Stimulated activated CD4-positive, alpha-beta T cell treated with anti-CD3 and anti-CD28 coated beads, Interleukin-4, amount 100 ng/mL, for 24 hours (primary cell): ENCODE measurements around the gene CCDC197.

ENCODE experiments used
- DNase-seq: peaks from one replicate; pipeline ENCODE4 v3.0.0-alpha.2; 2020

Gene CCDC197

DNA sequence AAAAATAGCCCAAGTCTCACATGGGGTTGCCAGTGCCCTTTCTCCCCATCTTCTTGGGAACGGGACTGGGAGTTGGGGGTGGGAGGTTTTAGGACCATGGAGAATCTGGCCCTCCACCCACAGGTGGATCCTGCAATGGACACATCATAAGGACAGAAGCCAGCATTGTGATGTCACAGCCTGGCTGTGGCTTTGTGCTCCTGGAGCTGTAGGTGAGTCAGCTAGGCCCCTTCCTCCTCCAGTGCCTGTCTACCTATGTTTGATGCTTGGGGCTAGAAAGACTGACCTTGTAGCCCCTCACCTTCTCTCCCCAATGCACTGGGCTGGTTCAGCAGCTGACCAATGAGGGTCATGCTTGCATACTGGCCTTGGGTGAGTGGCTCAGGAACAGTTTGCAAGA lies at the start of gene CCDC197:
CCDC197 (plus strand) TSS at position 220 of the 400 bp plus-strand sequence. CDS start 831 bp downstream, outside the sequence.
- DNase-seq: no peak

- no peak for DNase-seq
Measured at GRCh38 chr14:93949511-93950075, 47.5 kb upstream of the CCDC197 start.

- no peak for DNase-seq
Measured at GRCh38 chr14:93950948-93951634, 46.0 kb upstream of the CCDC197 start.

- DNase-seq: no peak
Measured at GRCh38 chr14:93951635-93952540, 45.2 kb upstream of the CCDC197 start.

DNA sequence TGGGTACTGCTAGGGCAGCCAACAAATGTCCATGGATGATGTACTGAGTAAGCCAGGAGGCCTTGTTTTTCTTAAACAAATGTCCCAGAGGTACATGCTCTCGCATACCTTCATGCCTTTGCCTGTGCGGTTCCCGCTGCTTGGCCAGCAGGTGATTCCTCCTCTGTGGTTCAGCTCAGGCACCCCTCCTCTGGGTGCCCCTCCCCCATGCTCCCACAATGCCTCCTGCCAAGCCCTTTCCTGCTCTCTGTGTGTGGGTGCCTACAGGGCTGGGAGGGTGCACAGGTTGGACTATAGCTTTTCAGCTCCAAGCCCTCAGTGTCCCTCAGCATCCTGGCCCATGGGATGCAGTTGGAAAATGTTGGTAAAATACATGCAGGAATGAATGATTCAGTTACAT lies 44.3 kb upstream of the CCDC197 start:
- DNase-seq: no peak

DNA sequence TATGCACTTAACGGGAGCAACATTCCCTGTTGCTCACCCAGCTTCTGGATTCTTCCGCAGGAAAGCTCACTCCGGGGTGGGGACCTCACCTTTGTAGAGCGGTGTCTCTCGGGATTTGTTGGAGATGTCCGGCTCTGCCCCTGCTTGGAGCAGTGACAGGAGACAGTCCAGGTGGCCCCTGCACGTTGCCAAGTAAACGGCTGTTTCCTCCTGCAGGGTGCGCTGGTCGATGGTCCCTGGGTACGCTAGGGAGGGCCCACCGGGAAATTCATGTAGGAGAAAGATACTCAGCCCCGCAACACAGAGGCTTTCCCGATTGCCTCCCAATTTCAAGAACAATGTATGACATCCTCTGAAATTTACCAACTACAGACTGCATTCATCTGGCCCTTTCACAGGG lies 43.8 kb upstream of the CCDC197 start:
- no peak for DNase-seq

- no peak for DNase-seq
Measured at GRCh38 chr14:93953739-93954515, 43.2 kb upstream of the CCDC197 start.

DNA sequence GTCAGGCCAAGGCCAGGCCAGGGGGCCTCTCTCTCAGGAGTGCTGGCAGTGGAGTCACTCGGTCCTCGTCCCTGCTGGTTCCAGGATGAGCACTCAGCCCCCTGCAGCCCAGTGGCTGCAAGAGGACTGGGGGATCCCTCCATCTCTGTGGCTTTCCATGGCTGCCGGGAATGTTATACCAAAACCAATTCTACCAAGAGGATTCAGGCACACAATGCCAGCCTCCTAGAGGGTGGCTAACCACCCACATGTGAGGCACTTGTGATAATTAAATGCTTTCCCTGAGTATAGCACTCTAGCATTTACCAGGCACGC lies 42.6 kb upstream of the CCDC197 start:
- no peak for DNase-seq

GRCh38 chr14:93954900-93955849 lies 41.9 kb upstream of the CCDC197 start:
- DNase-seq: peak; percentile 52

DNA sequence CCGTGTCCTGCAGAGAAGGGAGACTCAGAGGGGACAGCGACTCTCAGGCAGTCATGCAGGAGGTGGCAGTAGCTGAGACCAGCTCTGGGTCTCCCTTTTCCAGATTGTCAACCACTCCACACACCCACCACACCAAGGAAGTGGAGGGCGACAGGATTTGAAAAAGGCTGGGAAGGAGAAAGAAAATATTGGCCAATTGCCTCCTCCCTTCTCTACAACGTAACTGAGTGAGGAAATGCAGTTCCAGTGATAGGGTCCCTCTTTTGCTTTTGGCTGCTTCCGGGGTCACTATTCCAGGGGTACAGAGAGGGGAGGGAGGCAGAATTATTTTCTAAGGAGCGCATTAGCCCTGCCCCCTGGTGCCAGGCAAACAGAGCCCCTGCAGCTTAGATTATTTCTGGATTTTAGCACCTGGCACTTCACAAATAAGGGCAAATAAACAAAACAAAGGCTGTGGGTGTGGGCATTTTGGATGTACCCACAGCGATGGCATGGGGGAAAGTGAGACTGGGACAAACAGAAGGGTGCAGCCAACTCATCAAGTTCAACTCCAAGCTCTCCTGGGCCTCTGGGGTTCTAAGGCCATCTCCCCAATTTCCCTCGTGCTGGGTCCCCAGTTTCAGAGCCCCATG lies 41.1 kb upstream of the CCDC197 start:
- no peak for DNase-seq

GRCh38 chr14:93956514-93957332 lies 40.4 kb upstream of the CCDC197 start:
- no peak for DNase-seq

DNA sequence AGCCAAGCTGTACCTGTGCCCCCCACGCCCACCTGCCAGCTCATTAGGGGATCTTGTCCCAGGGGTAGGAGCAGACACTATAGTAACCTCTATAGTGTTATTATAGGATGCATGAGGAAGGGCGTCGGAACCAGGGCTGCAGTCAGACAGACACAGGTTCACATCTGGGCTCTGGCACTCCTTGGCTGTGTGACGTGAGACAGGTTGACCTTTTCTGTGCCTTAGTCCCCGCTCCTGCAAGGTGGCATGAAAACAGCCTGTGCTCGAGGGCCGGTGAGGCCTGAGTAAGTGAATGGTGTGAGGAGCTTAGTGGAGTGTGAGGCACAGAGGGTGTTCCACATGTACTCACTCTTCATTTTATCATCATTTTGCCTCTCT lies 39.8 kb upstream of the CCDC197 start:
- DNase-seq: no peak

- no peak for DNase-seq
Measured at GRCh38 chr14:93957751-93958566, 39.1 kb upstream of the CCDC197 start.

DNA sequence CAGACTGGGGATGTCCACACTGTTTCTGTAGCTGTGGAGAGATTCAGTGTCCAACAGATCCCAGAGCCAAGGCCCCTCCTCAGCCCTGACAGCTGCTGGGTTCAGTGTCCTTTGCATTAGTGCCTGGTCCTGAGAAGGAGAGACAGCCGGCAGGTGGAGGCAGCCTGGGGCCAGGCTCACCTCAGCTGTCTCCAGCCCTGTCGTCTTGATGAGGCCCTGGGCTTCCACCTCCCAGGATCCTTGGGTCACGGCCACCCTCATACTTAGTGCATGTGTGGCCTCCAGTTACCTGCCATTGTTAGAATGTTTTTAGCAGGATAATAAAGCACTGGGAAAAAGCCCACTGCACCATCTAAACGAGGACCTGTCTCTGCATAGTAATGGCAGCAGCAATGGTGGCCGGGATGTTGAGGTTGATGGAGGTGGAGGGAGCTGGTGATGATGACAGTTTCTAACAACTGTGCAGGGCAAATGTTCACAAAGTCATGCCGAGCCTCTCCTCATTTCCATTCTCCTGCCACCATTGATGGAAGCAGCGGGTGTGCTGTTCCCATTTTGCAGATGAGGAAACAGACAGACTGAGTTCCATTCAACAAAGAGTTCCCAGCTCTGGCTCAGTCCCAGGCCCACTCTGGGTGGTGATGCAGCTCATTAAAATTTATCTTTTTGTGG lies 38.4 kb upstream of the CCDC197 start:
- DNase-seq: no peak

DNA sequence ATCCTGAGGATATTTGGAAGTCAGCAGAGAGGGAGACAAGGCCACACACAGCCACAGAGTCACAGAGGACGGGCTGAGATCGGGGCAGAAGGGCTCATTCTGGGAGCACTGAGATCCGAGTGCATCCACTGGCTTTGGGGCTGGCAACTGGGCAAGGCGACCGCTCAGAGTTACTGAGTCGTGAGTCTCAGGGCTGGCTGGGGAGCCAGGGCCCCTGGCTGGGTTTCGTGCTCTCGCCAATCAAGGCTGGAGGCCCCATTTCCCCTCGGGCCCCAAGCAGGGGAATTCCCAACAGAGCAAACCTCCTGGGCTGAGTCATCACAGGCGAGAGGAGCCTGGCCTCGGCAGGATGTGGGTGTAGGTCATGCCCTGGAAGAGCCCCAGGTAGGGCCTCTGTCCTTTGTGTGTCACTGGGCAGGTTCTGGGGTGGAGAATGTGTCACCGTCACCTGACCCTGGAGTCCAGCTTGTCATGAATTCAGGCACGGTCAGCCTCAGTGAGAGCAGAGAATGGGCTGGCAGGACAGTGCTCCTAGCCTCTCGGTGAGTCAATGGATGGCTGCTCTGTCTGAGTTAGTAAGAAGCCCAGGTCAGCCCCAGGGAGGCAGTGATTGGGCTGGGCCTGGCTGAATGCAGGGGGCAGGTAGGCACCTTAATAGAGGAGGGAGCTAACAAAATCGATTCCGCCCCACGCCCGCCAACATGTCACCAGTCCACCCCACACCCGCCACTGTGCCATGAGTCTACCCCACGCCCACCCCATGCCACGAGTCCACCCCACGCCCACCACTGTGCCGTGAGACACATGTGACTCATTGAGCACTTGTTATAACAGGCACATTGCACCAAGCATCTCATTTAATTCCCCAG lies 37.6 kb upstream of the CCDC197 start:
- DNase-seq: peak; percentile 96

GRCh38 chr14:93960108-93960475 lies 37.0 kb upstream of the CCDC197 start:
- DNase-seq: peak; percentile 66

DNA sequence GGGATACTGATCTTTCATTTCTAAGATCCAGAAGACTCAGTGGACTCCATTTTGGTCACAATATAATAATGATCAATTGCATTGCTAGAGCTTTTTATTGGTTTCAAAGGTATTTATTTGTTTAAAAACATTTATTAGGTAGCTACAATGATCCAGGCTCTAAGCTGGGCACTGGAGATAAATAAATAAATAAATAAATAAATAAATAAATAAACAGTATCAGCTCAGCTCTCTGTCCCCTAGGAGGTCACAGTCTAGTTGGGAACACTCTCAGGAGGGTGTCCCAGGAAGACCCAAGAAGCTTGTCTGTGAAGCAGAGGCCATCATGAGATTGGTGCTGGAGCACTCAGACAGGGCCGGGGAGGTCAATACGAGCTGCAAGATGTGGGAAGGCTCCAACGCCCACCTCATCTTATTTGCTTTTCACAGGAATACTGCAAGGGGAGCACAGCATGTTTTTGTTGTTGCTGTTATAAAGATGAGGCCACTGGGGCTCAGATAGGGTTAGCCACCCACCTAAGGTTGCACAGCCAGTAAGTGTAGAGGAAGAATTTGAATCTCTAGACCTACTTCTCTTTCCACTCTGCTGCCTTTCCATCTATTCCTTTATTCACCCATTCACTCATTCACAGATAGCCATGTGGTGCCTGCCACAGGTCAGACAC lies 36.2 kb upstream of the CCDC197 start:
- DNase-seq: no peak

DNA sequence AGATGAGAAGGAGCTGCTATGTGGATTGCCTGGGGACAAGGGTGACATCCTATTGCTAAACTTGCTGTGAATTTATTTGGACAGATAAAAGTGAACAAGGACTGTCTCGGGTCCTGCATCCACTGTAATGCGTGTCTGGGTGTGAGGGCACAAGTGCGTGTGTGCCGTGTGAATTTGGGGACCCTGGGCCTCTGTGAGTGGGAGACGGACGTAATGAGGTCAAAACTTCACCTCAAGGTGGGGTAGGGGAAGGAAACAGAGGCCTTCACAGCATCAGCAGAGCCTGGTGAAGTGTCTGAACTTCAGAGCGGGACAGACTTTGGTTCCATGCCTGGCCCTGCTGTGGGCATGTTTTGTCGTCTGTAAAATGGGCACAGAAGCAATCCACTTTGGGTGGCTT lies 35.5 kb upstream of the CCDC197 start:
- no peak for DNase-seq
